A673 (cell line): ENCODE measurements around the gene AMZ1.

ENCODE experiments used
- EZH2 ChIP-seq: fragments of 200-600 bp; sonication (generic); IDR thresholded peaks from 2 replicates; pipeline ENCODE4 v1.6.1; 2017; ENCODE audit warnings: borderline replicate concordance, low read depth, mild to moderate bottlenecking, mixed read lengths, antibody characterized with exemption, low read length; ENCODE audit not compliant: poor library complexity, severe bottlenecking
- TF ChIP-seq, protein P1 (sequence below): fragments of 300-800, 200-600 bp; sonication (generic); conservative IDR thresholded peaks from 2 replicates; pipeline ENCODE4 v1.5.1; 2017; ENCODE audit warnings: low read depth, mild to moderate bottlenecking, antibody characterized with exemption, low read length, moderate library complexity, mixed read lengths

DNA sequence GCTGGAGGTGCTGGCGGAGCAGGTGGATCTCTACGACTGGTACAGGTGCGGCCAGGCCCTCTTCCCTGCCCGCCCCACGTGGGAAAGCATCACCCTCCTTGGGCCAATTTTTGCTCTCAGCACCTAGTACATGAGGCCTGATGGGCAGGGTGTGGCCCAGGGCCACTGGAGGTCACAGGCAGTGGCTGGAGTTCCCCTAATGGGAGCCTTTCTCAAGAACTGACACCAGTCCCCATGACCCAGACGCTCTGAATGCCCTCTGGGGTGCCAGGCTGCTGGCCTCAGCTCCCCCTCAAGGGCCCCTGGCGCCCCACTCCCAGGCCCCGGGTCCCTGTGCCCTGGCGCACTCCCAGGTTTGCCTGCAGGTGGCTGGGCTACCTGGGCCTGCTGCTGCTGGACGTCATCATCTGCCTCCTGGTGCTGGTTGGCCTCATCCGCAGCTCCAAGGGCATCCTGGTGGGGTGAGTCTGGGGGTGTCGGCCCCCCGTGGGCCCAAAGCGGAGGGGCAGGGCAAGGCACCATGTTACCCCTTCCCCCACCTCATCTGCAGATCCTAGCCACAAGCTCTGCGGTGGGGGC lies 40.3 kb upstream of the AMZ1 start:
- TF ChIP-seq, protein P1, sequence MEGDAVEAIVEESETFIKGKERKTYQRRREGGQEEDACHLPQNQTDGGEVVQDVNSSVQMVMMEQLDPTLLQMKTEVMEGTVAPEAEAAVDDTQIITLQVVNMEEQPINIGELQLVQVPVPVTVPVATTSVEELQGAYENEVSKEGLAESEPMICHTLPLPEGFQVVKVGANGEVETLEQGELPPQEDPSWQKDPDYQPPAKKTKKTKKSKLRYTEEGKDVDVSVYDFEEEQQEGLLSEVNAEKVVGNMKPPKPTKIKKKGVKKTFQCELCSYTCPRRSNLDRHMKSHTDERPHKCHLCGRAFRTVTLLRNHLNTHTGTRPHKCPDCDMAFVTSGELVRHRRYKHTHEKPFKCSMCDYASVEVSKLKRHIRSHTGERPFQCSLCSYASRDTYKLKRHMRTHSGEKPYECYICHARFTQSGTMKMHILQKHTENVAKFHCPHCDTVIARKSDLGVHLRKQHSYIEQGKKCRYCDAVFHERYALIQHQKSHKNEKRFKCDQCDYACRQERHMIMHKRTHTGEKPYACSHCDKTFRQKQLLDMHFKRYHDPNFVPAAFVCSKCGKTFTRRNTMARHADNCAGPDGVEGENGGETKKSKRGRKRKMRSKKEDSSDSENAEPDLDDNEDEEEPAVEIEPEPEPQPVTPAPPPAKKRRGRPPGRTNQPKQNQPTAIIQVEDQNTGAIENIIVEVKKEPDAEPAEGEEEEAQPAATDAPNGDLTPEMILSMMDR: no peak
- TF ChIP-seq EZH2: no peak
